HEK293 (cell line): ENCODE measurements around the gene PRDM15.

Experiments used
- CTCF ChIA-PET: fragments of 350-600 bp; formaldehyde crosslinking; extraction: SDS; loops from one replicate; lab custom pipeline; 2021; ENCODE audit warnings: antibody characterized with exemption; lab: Yijun Ruan, JAX
- POLR2A ChIA-PET: fragments of 300-600 bp; formaldehyde crosslinking; extraction: SDS; loops from one replicate; lab custom pipeline; 2020; ENCODE audit warnings: antibody characterized with exemption, inconsistent platforms; lab: Yijun Ruan, JAX
- H3K27ac ChIP-seq: fragments of 200-500 bp; sonication (Bioruptor generic); 2 replicates; pipeline ENCODE4 v1.5.1; 2014; ENCODE audit warnings: low read depth, low read length, control low read depth, inconsistent platforms; ENCODE audit errors: extremely low read depth
- H3K36me3 ChIP-seq, 2 experiments: fragments of 200-500 bp in 1 of 2; sonication (Bioruptor generic) in 1 of 2; 1 replicate in 1 of 2; 2 replicates in 1 of 2; pipeline ENCODE4 v1.5.1; 2014 to 2017; ENCODE audit warnings: inconsistent platforms in 2 of 2, low read length in 2 of 2; ENCODE audit not compliant: control insufficient read depth in 2 of 2, insufficient read depth in 1 of 2
- H3K4me1 ChIP-seq: fragments of 200-500 bp; sonication (Bioruptor generic); 2 replicates; pipeline ENCODE4 v1.5.1; 2014; ENCODE audit warnings: mild to moderate bottlenecking, low read length, inconsistent platforms; ENCODE audit not compliant: control insufficient read depth, insufficient read depth
- H3K4me3 ChIP-seq: 2 replicates; pipeline ENCODE4 v1.5.1; 2011; ENCODE audit warnings: low read depth, mild to moderate bottlenecking, control low read depth, low read length, moderate library complexity
- H3K9me3 ChIP-seq: fragments of 200-500 bp; sonication (Bioruptor generic); 2 replicates; pipeline ENCODE4 v1.5.1; 2014; ENCODE audit warnings: low read depth, low read length, inconsistent platforms; ENCODE audit not compliant: control insufficient read depth, insufficient read depth
- KLF10 ChIP-seq: fragments of 450-650 bp; IDR thresholded peaks from 2 replicates; pipeline ENCODE4 v1.5.1; 2018; ENCODE audit warnings: missing biosample characterization, mild to moderate bottlenecking, missing genetic modification characterization
- KLF17 ChIP-seq: fragments of 450-650 bp; formaldehyde crosslinking; IDR thresholded peaks from 2 replicates; pipeline ENCODE4 v1.5.1; 2016; ENCODE audit warnings: missing biosample characterization, missing genetic modification characterization
- PRDM6 ChIP-seq: fragments of 450-650 bp; formaldehyde crosslinking; IDR thresholded peaks from 2 replicates; pipeline ENCODE4 v1.5.1; 2017; ENCODE audit warnings: missing biosample characterization, missing genetic modification characterization
- REST ChIP-seq: fragments of 450-650 bp; formaldehyde crosslinking; IDR thresholded peaks from 2 replicates; pipeline ENCODE4 v1.5.1; 2016; ENCODE audit warnings: missing biosample characterization, missing genetic modification characterization
- SETDB1 ChIP-seq: IDR thresholded peaks from one replicate; pipeline ENCODE4 v1.6.1; 2017; ENCODE audit warnings: mild to moderate bottlenecking, low read length, moderate library complexity, mixed read lengths; ENCODE audit not compliant: insufficient read length
- ZBTB11 ChIP-seq: fragments of 450-650 bp; formaldehyde crosslinking; conservative IDR thresholded peaks from 2 replicates; pipeline ENCODE4 v1.5.1; 2016; ENCODE audit warnings: low read depth, missing biosample characterization, missing genetic modification characterization
- ZBTB17 ChIP-seq: fragments of 450-650 bp; formaldehyde crosslinking; IDR thresholded peaks from 2 replicates; pipeline ENCODE4 v1.5.1; 2016; ENCODE audit warnings: missing biosample characterization, missing genetic modification characterization
- ZBTB44 ChIP-seq: fragments of 450-650 bp; IDR thresholded peaks from 2 replicates; pipeline ENCODE4 v1.5.1; 2018; ENCODE audit warnings: missing biosample characterization, mild to moderate bottlenecking, missing genetic modification characterization
- ZBTB49 ChIP-seq: fragments of 450-650 bp; formaldehyde crosslinking; IDR thresholded peaks from 2 replicates; pipeline ENCODE4 v1.5.1; 2016; ENCODE audit warnings: missing biosample characterization, missing genetic modification characterization, low read depth
- ZEB2 ChIP-seq: fragments of 450-650 bp; formaldehyde crosslinking; IDR thresholded peaks from 2 replicates; pipeline ENCODE4 v1.5.1; 2016; ENCODE audit warnings: missing biosample characterization, missing genetic modification characterization
- ZNF10 ChIP-seq: fragments of 450-650 bp; formaldehyde crosslinking; IDR thresholded peaks from 2 replicates; pipeline ENCODE4 v1.5.1; 2017; ENCODE audit warnings: missing biosample characterization, missing genetic modification characterization
- ZNF302 ChIP-seq: fragments of 450-650 bp; formaldehyde crosslinking; IDR thresholded peaks from 2 replicates; pipeline ENCODE4 v1.5.1; 2016; ENCODE audit warnings: missing biosample characterization, missing genetic modification characterization, low read depth
- ZNF394 ChIP-seq: fragments of 450-650 bp; formaldehyde crosslinking; IDR thresholded peaks from 2 replicates; pipeline ENCODE4 v1.5.1; 2016; ENCODE audit warnings: missing biosample characterization, missing genetic modification characterization, mild to moderate bottlenecking, moderate library complexity, borderline replicate concordance
- ZNF416 ChIP-seq: fragments of 450-650 bp; formaldehyde crosslinking; IDR thresholded peaks from 2 replicates; pipeline ENCODE4 v1.5.1; 2016; ENCODE audit warnings: missing biosample characterization, missing genetic modification characterization
- ZNF701 ChIP-seq: fragments of 450-650 bp; formaldehyde crosslinking; IDR thresholded peaks from 2 replicates; pipeline ENCODE4 v1.5.1; 2016; ENCODE audit warnings: missing biosample characterization, missing genetic modification characterization
- ZSCAN30 ChIP-seq: fragments of 450-650 bp; IDR thresholded peaks from 2 replicates; pipeline ENCODE4 v1.5.1; 2018; ENCODE audit warnings: missing biosample characterization, mild to moderate bottlenecking, missing genetic modification characterization, moderate library complexity

Gene PRDM15

GRCh38 chr21:41917531-41917930 lies 38.4 kb upstream of the PRDM15 start (continued):
- TF ChIP-seq REST (tag by site-specific recombination) (no peak), ZSCAN30 (no peak), ZNF701 (tag by site-specific recombination) (no peak)

GRCh38 chr21:41916888-41917433 lies 37.8 kb upstream of the PRDM15 start:
- no peaks in the 10 kb centered on the region for H3K4me1 ChIP-seq
- H3K4me3 ChIP-seq = no peak overlapping the region
- H3K36me3 ChIP-seq = peaks cover 1 to 5% of the 10 kb centered on the region in 2 experiments; a peak in 1 of 3 replicates
- CTCF ChIA-PET = interaction anchor here (0.6 to 0.7 kb wide), 2 partner anchors 124 to 143 kb away, joined by 3 to 5 read pairs; no protein-coding TSS in a partner anchor
- H3K27ac ChIP-seq = no peak overlapping the region
- no peaks in the 10 kb centered on the region for H3K9me3 ChIP-seq
- TF ChIP-seq SETDB1 (no peak), ZNF10 (tag by site-specific recombination) (0 out of 2 replicates have a peak, but pooled peaks have one; percentile 48)
- POLR2A ChIA-PET = no interaction called here

GRCh38 chr21:41914965-41915364 lies 35.8 kb upstream of the PRDM15 start:
- Histone ChIP-seq H3K9me3 (no peaks in the 10 kb centered on the region), H3K4me1 (no peaks in the 10 kb centered on the region), H3K27ac (no peak overlapping the region)
- no peak for TF ChIP-seq ZEB2 (tag by site-specific recombination)
- no peak for TF ChIP-seq KLF10 (tag by site-specific recombination)
- TF ChIP-seq ZBTB44 (tag by site-specific recombination) = no peak
- no peak for TF ChIP-seq ZBTB49 (tag by site-specific recombination)
- no peak for TF ChIP-seq KLF17 (tag by site-specific recombination)
- no peak for TF ChIP-seq ZNF394
- TF ChIP-seq ZNF416 (tag by site-specific recombination) = no peak
- no peak for TF ChIP-seq ZNF302 (tag by site-specific recombination)
- TF ChIP-seq PRDM6 (tag by site-specific recombination) = no peak
- TF ChIP-seq ZBTB17 (tag by site-specific recombination) = no peak
- TF ChIP-seq ZBTB11 (tag by site-specific recombination) = no peak
- TF ChIP-seq, all 188 proteins: peak for 0
- CTCF ChIA-PET = no interaction called here
- POLR2A ChIA-PET = no interaction called here
- H3K36me3 ChIP-seq = peaks cover 5 to 13% of the 10 kb centered on the region in 2 experiments; a peak in 2 of 3 replicates
- H3K4me3 ChIP-seq = no peak overlapping the region
